GM12878 (cell line): ENCODE data around the gene LYPLAL1.

ENCODE experiments used
- ESRRA ChIP-seq: IDR thresholded peaks from 2 replicates; pipeline ENCODE4 v1.6.1; 2012; ENCODE audit warnings: mild to moderate bottlenecking, low read length, improper control_type of control experiment
- ZBTB4 ChIP-seq: fragments of 450-650 bp; formaldehyde crosslinking; IDR thresholded peaks from 2 replicates; pipeline ENCODE4 v1.4.0; 2022; ENCODE audit warnings: mild to moderate bottlenecking, moderate library complexity
- TF ChIP-seq, protein P1 (sequence below): IDR thresholded peaks from 2 replicates; pipeline ENCODE4 v1.6.1; 2012; ENCODE audit warnings: mild to moderate bottlenecking, low read depth, low read length

DNA sequence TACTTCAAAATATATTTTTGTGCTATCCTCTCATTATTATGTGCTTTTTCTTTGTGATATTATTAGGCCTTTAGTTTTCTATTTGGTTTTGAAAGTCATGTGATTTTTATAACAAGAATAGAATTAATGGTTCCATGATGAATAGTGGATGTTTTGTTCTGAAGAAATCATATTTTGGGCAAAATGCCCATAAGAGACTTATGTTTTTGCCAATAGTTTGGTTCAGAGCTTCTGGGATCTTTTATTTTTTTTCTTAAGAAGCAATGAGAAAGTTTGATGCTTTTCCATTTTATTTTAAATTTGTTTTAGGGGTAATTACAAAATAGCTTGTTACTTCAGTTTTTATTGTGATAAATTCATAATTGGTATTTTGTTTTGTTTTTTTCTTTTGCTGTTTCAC lies 49.8 kb downstream of the LYPLAL1 start:
- TF ChIP-seq, protein P1, sequence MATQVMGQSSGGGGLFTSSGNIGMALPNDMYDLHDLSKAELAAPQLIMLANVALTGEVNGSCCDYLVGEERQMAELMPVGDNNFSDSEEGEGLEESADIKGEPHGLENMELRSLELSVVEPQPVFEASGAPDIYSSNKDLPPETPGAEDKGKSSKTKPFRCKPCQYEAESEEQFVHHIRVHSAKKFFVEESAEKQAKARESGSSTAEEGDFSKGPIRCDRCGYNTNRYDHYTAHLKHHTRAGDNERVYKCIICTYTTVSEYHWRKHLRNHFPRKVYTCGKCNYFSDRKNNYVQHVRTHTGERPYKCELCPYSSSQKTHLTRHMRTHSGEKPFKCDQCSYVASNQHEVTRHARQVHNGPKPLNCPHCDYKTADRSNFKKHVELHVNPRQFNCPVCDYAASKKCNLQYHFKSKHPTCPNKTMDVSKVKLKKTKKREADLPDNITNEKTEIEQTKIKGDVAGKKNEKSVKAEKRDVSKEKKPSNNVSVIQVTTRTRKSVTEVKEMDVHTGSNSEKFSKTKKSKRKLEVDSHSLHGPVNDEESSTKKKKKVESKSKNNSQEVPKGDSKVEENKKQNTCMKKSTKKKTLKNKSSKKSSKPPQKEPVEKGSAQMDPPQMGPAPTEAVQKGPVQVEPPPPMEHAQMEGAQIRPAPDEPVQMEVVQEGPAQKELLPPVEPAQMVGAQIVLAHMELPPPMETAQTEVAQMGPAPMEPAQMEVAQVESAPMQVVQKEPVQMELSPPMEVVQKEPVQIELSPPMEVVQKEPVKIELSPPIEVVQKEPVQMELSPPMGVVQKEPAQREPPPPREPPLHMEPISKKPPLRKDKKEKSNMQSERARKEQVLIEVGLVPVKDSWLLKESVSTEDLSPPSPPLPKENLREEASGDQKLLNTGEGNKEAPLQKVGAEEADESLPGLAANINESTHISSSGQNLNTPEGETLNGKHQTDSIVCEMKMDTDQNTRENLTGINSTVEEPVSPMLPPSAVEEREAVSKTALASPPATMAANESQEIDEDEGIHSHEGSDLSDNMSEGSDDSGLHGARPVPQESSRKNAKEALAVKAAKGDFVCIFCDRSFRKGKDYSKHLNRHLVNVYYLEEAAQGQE, result no peak
- TF ChIP-seq ESRRA (no peak), ZBTB4 (CRISPR knock-in tag) (no peak)
